ENCODE results near the gene ADH4. TPM values are rescaled to one million over a fixed set of nuclear protein-coding genes. Genes with fewer than 3 reads are reported as not detected.
"Not testable (repeated sequence)": the region's sequence is repeated elsewhere in the genome, so short reads cannot be mapped to it uniquely, and the experiment has no call there.

ADH4 gene
- total RNA-seq, 1 donor from 2014 or later = 10.8 TPM

DNA sequence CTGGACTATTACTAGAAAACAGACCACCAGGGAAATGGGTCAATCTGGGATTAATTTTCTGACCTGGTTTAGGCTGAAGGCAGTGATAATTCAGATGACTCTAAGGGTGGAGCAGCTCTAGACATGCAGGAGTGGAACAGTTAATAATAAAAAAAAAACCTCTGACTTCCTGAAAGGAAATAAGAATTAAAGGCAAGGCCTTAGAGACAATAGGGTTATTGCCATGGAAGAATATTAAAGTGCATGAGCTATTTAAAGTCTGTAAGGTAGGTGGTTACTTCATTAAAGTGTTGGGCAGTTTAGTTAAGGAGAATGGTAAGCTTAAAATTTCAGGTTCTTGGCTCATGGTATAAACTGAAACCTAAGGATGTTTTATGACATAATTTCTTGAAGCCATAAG is 40.9 kb downstream of the ADH4 start:
- intact Hi-C loops (cut with DNase I) = no loop called here
- TF ChIP-seq POLR2A (IDR thresholded peaks at IDR 0.05) (no peak), POLR2AphosphoS5 (IDR thresholded peaks at IDR 0.05; ENCODE audit: insufficient read depth in 1 of 2, low read depth in 1 of 2) (no peak), CTCF (IDR thresholded peaks at IDR 0.05) (no peak)
- Histone ChIP-seq H3K4me1 (no peaks in the 10 kb centered on the region), H3K9me3 (no peaks in the 10 kb centered on the region), H3K27me3 (no peaks in the 10 kb centered on the region), H3K27ac (no peak overlapping the region), H3K36me3 (no peaks in the 10 kb centered on the region), H3K4me3 (no peak overlapping the region)
- DNase-seq (ENCODE audit: extremely low spot score in 2 of 2) = no peak

DNA sequence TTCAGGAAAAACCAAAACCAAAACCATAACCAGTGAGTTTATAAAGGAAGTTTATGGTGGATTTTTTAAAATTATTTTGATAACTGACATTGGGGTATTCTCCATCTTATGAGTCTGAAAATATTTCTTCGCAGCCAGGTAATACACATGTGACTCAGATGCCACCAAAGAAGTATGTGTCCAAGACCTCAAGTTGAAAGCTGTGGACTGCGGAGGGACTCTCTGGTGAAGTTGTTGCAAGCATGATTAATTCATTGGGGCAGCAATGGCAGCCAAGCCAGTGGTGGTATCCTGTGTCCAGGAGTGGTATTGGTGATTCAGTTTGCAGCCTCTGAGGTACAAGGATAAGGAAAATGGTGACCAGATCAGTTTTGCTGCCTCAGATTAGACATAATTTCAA is 41.5 kb downstream of the ADH4 start:
- Histone ChIP-seq H3K4me1 (no peaks in the 10 kb centered on the region), H3K36me3 (no peaks in the 10 kb centered on the region), H3K27me3 (no peaks in the 10 kb centered on the region), H3K4me3 (no peak overlapping the region), H3K27ac (no peak overlapping the region), H3K9me3 (no peaks in the 10 kb centered on the region)
- intact Hi-C loops (cut with DNase I) = no loop called here
- TF ChIP-seq CTCF (IDR thresholded peaks at IDR 0.05) (no peak), POLR2AphosphoS5 (IDR thresholded peaks at IDR 0.05; ENCODE audit: insufficient read depth in 1 of 2, low read depth in 1 of 2) (no peak), POLR2A (IDR thresholded peaks at IDR 0.05) (no peak)
- DNase-seq (ENCODE audit: extremely low spot score in 2 of 2) = no peak

DNA sequence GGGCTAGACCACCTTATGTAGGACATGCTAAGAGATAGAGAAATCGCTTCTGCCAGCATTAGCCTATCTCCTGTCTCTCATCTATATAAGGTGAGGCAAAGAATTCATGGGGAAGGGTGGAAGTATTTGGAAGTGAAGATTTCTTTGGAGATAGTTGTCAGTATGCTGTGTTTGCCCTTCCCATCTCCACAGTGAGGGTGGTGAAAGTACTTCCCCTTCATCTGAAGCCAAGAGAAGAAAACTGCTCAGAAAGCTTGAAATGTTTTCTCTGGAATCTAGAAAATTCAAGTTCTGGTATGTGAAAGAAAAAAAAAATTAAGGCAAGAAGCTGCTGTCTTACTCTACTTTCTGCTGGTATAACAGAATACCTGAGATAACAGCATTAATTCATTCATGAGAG is 43.2 kb downstream of the ADH4 start:
- Histone ChIP-seq H3K4me3 (no peak overlapping the region), H3K27me3 (no peaks in the 10 kb centered on the region), H3K4me1 (no peaks in the 10 kb centered on the region), H3K36me3 (no peaks in the 10 kb centered on the region), H3K9me3 (no peaks in the 10 kb centered on the region), H3K27ac (no peak overlapping the region)
- no peak for DNase-seq (ENCODE audit: extremely low spot score in 2 of 2)
- intact Hi-C loops (cut with DNase I) = no loop called here
- TF ChIP-seq CTCF (IDR thresholded peaks at IDR 0.05) = no peak
- TF ChIP-seq POLR2A (IDR thresholded peaks at IDR 0.05) = no peak
- TF ChIP-seq POLR2AphosphoS5 (IDR thresholded peaks at IDR 0.05; ENCODE audit: insufficient read depth in 1 of 2, low read depth in 1 of 2) = no peak

GRCh38 chr4:99099814-99100213 is 44.3 kb downstream of the ADH4 start:
- H3K36me3 ChIP-seq; intact Hi-C loops (cut with DNase I); DNase-seq (ENCODE audit: extremely low spot score in 2 of 2); H3K27me3 ChIP-seq; H3K4me3 ChIP-seq; H3K9me3 ChIP-seq; H3K4me1 ChIP-seq; H3K27ac ChIP-seq: not testable (repeated sequence)

DNA sequence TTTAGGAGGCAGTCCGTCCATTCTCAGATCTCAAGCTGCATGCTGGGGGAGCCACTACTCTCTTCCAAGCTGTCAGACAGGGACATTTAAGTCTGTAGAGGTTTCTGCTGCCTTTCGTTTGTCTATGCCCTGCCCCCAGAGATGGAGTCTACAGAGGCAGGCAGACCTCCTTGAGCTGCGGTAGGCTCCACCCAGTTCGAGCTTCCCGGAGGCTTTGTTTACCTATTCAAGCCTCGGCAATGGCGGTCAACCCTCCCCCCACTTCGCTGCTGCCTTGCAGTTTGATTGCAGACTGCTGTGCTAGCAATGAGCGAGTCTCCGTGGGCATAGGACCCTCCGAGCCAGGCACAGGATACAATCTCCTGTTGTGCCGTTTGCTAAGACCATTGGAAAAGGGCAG is 44.8 kb downstream of the ADH4 start:
- Histone ChIP-seq H3K27ac (no peak overlapping the region), H3K4me1 (no peaks in the 10 kb centered on the region), H3K4me3 (no peak overlapping the region), H3K36me3 (no peaks in the 10 kb centered on the region), H3K27me3 (no peaks in the 10 kb centered on the region), H3K9me3 (no peaks in the 10 kb centered on the region)
- intact Hi-C loops (cut with DNase I) = no loop called here
- TF ChIP-seq POLR2AphosphoS5 (IDR thresholded peaks at IDR 0.05; ENCODE audit: insufficient read depth in 1 of 2, low read depth in 1 of 2) = no peak
- no peak for TF ChIP-seq POLR2A (IDR thresholded peaks at IDR 0.05)
- no peak for TF ChIP-seq CTCF (IDR thresholded peaks at IDR 0.05)
- no peak for DNase-seq (ENCODE audit: extremely low spot score in 2 of 2)

GRCh38 chr4:99091841-99092240 is 52.3 kb downstream of the ADH4 start:
- not testable (repeated sequence) for H3K36me3 ChIP-seq; H3K4me3 ChIP-seq; H3K9me3 ChIP-seq; H3K27me3 ChIP-seq; H3K27ac ChIP-seq; DNase-seq (ENCODE audit: extremely low spot score in 2 of 2)
- H3K4me1 ChIP-seq = peaks cover 24% of the 10 kb centered on the region
- intact Hi-C loops (cut with DNase I) = loop anchor here (2.0 kb wide), 1 partner anchor 31 kb away; no protein-coding TSS in a partner anchor
